Measurements from ENCODE around the gene IGIP. TPM values are rescaled to one million over a fixed set of nuclear protein-coding genes. Genes with fewer than 3 reads are reported as not detected.
A peak's percentile ranks its signal among the peaks of the same experiment; 100 is the strongest.

Gene IGIP
- total RNA-seq, 1 experiment from 2014 or later: 1.7 TPM

GRCh38 chr5:140157032-140157781 lies 31.5 kb downstream of the IGIP start (continued):
- TF ChIP-seq FOXP4 (CRISPR knock-in tag; IDR thresholded peaks at IDR 0.05): no peak
- TF ChIP-seq ZNF396 (CRISPR knock-in tag; IDR thresholded peaks at IDR 0.05; ENCODE audit: borderline replicate concordance): no peak
- TF ChIP-seq MXD4 (CRISPR knock-in tag; IDR thresholded peaks at IDR 0.05; ENCODE audit: borderline replicate concordance): no peak
- no peak for TF ChIP-seq RELA (CRISPR knock-in tag; IDR thresholded peaks at IDR 0.05; ENCODE audit: borderline replicate concordance)
- TF ChIP-seq EMX1 (CRISPR knock-in tag; IDR thresholded peaks at IDR 0.05): no peak
- TF ChIP-seq ZNF232 (CRISPR knock-in tag; IDR thresholded peaks at IDR 0.05): no peak
- no peak for TF ChIP-seq OVOL2 (CRISPR knock-in tag; IDR thresholded peaks at IDR 0.05; ENCODE audit: borderline replicate concordance)
- TF ChIP-seq CREM (CRISPR knock-in tag; IDR thresholded peaks at IDR 0.05): no peak
- TF ChIP-seq HMGXB4 (CRISPR knock-in tag; IDR thresholded peaks at IDR 0.05): no peak
- TF ChIP-seq ZSCAN18 (CRISPR knock-in tag; IDR thresholded peaks at IDR 0.05): no peak
- TF ChIP-seq MLX (CRISPR knock-in tag; IDR thresholded peaks at IDR 0.05): no peak
- TF ChIP-seq CDX4 (CRISPR knock-in tag; IDR thresholded peaks at IDR 0.05; ENCODE audit: borderline replicate concordance): no peak
- TF ChIP-seq HMGA2 (CRISPR knock-in tag; IDR thresholded peaks at IDR 0.05): no peak
- TF ChIP-seq FOXK1 (CRISPR knock-in tag; IDR thresholded peaks at IDR 0.05): no peak
- TF ChIP-seq CTCF (IDR thresholded peaks at IDR 0.05): peak; percentile 86
- TF ChIP-seq NR2C2 (CRISPR knock-in tag; IDR thresholded peaks at IDR 0.05): no peak
- TF ChIP-seq MAX (CRISPR knock-in tag; IDR thresholded peaks at IDR 0.05): no peak
- TF ChIP-seq NFYB (CRISPR knock-in tag; conservative IDR thresholded peaks at IDR 0.05; ENCODE audit: low read depth): peak; percentile 37; the same call in 1 of the 2 replicates
- TF ChIP-seq AFF4 (CRISPR knock-in tag; IDR thresholded peaks at IDR 0.05; ENCODE audit: borderline replicate concordance): no peak
- no peak for TF ChIP-seq RORB (CRISPR knock-in tag; IDR thresholded peaks at IDR 0.05)
- no peak for TF ChIP-seq KAT7 (CRISPR knock-in tag; IDR thresholded peaks at IDR 0.05; ENCODE audit: borderline replicate concordance)
- no peak for TF ChIP-seq MYBL2 (CRISPR knock-in tag; IDR thresholded peaks at IDR 0.05)
- TF ChIP-seq ZNF219 (CRISPR knock-in tag; IDR thresholded peaks at IDR 0.05; ENCODE audit: borderline replicate concordance): no peak
- TF ChIP-seq E2F1 (CRISPR knock-in tag; IDR thresholded peaks at IDR 0.05): no peak

Measured in WTC11 (cell line).